Mesothelial cell of epicardium (in vitro differentiated cells): Measurements from ENCODE around the gene AGO4. TPM values are rescaled to one million over a fixed set of nuclear protein-coding genes. Genes with fewer than 3 reads are reported as not detected.

Experiments used
- DNase-seq, 2 experiments: peaks; one replicate each; pipeline ENCODE4 v3.0.0; 2021; ENCODE audit warnings: low spot score in 2 of 2; ENCODE audit not compliant: unreplicated experiment in 2 of 2
- H3K27ac Mint-ChIP-seq: 2 replicates; pipeline ENCODE4 v1.8.0; 2021; ENCODE audit warnings: mixed read lengths
- H3K27me3 Mint-ChIP-seq: 2 replicates; pipeline ENCODE4 v1.8.0; 2021; ENCODE audit warnings: low read depth, mixed read lengths
- H3K36me3 Mint-ChIP-seq: 2 replicates; pipeline ENCODE4 v1.8.0; 2021; ENCODE audit warnings: mixed read lengths
- H3K4me1 Mint-ChIP-seq: 2 replicates; pipeline ENCODE4 v1.8.0; 2021; ENCODE audit warnings: mixed read lengths
- H3K4me3 Mint-ChIP-seq: 2 replicates; pipeline ENCODE4 v1.8.0; 2021; ENCODE audit warnings: mild to moderate bottlenecking, moderate library complexity, mixed read lengths
- H3K9me3 Mint-ChIP-seq: 2 replicates; pipeline ENCODE4 v1.8.0; 2021; ENCODE audit warnings: mixed read lengths
- total RNA-seq: library from RNA; stranded (reverse); gene quantifications from 3 replicates; pipeline ENCODE4 v1.2.1, GENCODE V29; 2021
- TF ChIP-seq, protein P1 (sequence below): fragments of 200-600 bp; sonication (generic); IDR thresholded peaks from one replicate; pipeline ENCODE4 v1.5.0; 2021; ENCODE audit warnings: antibody characterized with exemption; ENCODE audit not compliant: unreplicated experiment

AGO4 gene
- total RNA-seq, 1 donor from 2014 or later: 26.5 TPM

DNA sequence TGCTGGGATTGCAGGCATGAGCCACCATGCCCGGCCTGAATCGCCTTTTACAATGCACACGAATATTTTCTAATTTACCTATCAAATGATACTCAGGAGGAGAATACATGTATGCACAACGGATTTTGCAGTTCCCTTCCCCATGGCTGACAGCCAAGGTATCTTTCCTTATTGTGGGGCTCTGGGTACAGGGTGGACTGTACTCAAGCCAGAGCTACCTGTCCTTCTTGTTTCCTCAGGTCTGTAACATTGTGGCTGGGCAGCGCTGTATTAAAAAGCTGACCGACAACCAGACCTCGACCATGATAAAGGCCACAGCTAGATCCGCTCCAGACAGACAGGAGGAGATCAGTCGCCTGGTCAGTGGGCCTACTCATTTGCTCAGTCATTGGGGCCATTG, 93.4 kb downstream of the AGO4 start:
- Mint-ChIP-seq H3K27me3 (no peaks in the 10 kb centered on the region), H3K27ac (no peak overlapping the region), H3K36me3 (peaks cover 45% of the 10 kb centered on the region), H3K4me1 (no peaks in the 10 kb centered on the region), H3K9me3 (no peaks in the 10 kb centered on the region), H3K4me3 (no peak overlapping the region)
- DNase-seq: no peak
- TF ChIP-seq, protein P1, sequence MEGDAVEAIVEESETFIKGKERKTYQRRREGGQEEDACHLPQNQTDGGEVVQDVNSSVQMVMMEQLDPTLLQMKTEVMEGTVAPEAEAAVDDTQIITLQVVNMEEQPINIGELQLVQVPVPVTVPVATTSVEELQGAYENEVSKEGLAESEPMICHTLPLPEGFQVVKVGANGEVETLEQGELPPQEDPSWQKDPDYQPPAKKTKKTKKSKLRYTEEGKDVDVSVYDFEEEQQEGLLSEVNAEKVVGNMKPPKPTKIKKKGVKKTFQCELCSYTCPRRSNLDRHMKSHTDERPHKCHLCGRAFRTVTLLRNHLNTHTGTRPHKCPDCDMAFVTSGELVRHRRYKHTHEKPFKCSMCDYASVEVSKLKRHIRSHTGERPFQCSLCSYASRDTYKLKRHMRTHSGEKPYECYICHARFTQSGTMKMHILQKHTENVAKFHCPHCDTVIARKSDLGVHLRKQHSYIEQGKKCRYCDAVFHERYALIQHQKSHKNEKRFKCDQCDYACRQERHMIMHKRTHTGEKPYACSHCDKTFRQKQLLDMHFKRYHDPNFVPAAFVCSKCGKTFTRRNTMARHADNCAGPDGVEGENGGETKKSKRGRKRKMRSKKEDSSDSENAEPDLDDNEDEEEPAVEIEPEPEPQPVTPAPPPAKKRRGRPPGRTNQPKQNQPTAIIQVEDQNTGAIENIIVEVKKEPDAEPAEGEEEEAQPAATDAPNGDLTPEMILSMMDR: no peak

DNA sequence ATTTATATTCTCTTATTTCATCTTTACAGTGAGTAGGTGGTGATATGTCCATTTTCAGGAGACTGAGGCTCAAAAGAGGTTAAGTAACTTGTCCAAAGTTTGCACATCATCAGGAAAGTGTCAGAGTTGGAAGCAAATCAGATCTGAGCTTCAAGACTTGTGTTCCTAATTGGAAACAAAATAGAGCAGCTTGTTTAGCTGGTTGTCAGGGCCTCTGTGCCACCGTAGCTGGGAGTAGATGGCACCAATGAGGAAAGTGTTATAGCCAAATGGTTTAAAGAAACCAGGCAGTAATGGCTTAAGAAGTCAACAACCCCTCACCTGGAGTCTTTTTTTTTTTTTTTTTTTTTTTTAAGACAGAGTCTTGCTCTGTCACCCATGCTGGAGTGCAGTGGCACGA, 94.9 kb downstream of the AGO4 start:
- Mint-ChIP-seq H3K27me3 (no peaks in the 10 kb centered on the region), H3K36me3 (peaks cover 45% of the 10 kb centered on the region), H3K27ac (no peak overlapping the region), H3K9me3 (no peaks in the 10 kb centered on the region), H3K4me3 (no peak overlapping the region), H3K4me1 (no peaks in the 10 kb centered on the region)
- TF ChIP-seq, protein P1: no peak
- no peak for DNase-seq

Other genes starting within 250 kb of the AGO4 start
- gene TFAP2E, start 234.7 kb upstream of the AGO4 start, total RNA-seq: 2.0 to 2.9 TPM (median 2.4 TPM) in 3 replicates
- 60.1 to 61.9 TPM (median 61.1 TPM) in 3 replicates for gene PSMB2, start 166.5 kb upstream of the AGO4 start, total RNA-seq
- gene C1orf216, start 89.1 kb upstream of the AGO4 start, total RNA-seq: 10.7 to 11.9 TPM (median 11.2 TPM) in 3 replicates
- 10.3 to 12.5 TPM (median 10.5 TPM) in 3 replicates for gene CLSPN, start 38.0 kb upstream of the AGO4 start, total RNA-seq
- gene AGO1, start 75.2 kb downstream of the AGO4 start, total RNA-seq: 50.7 to 53.6 TPM (median 52.5 TPM) in 3 replicates
- 48.3 to 52.2 TPM (median 51.7 TPM) in 3 replicates for gene AGO3, start 123.1 kb downstream of the AGO4 start, total RNA-seq